C1 segment of cervical spinal cord (tissue), 14 donors: ENCODE data around the gene MTTP.

Source experiments
- DNase-seq, 14 donors: peaks; one replicate each; lab custom pipeline; 2025; lab: John Stamatoyannopoulos, UW

The MTTP gene

DNA sequence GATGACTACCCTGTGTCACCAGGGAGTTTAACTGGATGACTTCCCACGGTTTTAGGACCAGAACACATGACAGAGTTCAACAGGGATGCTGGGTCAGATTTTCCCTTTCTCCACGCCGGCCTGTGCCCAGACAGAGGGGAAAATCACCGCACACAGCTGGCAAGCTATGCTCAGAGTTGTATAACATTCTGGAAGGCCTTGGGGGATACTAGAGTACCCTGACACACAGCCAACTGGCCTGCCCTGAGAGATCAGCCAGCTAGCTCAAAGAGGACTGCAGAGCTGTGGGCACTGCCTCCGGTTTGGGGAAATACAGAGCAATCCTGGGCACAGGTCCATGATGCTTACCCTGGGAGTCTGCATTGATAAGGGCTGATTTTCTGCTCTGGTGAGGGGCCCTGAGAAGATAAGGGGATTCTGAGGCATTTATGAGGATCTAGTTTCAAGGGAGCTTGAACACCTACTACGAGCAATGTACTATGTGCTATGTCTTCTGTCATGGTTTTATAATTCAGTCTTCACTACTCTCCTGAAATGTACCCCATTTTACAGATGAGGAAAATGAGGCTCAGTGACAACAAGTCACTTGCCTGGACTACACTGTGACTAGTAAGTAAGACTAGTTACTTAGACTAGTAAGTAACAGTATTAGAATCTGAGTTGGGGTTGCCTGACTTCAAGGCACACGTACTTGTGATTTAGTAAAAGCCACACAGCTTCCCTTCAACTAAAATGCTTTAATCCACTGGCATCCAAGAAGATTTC lies 68.3 kb downstream of the MTTP start:
- peak in 7 of 14 donors; percentile 5 to 48 (median 30) for DNase-seq

GRCh38 chr4:99644453-99644852 lies 69.8 kb downstream of the MTTP start:
- no peak for DNase-seq

DNA sequence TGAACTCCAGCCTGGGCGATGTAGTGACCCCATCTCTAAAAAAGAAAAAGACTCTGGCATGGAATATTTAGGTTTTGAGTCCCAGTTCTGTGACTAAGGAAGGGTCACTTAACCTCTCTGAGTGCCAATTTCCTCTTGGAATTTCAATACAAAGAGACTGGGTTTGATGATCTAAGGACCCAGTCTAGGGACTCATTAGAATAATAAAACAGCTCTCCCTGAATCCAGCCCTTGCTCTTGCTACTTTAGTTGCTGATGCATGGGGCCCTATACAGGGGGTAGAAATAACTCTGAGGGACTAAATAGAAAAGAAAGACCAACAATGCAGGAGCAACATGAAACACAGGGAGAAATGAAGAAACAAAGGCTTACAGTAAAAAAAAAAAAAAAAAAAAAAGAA lies 70.4 kb downstream of the MTTP start:
- DNase-seq, result no peak

GRCh38 chr4:99645638-99646037 lies 71.0 kb downstream of the MTTP start:
- DNase-seq, result no peak

DNA sequence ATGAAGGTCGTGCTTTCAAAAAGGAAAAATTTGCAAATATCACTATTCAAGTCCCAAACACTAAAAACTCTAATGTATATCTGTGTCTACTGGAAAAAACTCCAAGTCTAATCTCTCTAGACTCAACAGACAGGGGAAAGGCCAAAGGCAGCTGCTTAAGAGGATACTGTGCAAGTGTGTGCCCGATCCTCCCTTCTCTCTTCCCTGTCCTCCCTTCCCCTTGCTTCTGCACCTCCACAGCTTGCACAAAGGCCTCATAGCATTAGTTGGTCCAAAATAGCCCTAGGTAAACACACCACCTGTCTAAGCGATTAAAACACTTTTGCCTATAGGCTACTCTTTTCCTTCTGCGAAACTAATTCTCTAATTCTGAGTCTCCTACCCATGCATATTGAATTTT lies 72.4 kb downstream of the MTTP start:
- no peak for DNase-seq

DNA sequence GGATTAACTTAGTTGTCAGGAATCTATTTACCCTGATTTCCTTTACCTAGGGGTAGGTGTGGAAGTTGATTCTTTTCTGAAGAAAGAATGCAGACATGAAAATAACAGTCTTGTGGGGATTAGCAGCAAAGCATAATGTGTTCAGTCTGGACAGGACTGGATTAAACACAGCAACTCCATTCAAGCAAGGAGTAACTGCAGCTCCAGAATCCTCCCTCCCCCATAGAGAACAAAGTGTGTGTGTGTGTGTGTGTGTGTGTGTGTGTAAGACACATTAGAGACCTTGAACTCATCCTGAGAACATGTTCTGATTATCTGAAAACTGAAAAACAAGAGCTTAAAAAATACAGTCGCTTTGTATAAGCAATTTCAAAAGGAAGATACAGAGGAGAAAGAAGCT lies 73.7 kb downstream of the MTTP start:
- no peak for DNase-seq

DNA sequence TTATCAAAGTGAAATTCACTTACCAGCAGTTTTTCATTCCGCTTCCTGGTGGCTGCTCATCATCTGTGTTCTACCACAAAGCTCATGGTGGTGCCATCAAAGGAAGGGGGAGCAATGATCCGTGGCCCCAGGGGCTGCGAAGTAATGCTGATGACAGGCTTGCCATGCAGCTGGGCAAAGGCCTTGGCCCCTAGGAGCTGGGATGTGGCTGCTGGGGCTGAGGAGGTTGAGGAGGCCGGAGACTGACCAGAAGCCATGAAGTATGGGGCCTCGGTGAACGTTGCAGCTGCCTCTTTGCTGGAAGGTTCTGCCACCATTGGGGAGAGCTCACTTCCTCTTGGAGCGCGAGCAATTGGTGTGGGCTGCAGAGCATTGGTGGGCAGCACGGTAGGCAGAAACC lies 74.6 kb downstream of the MTTP start:
- DNase-seq, result no peak

- no peak for DNase-seq
These were observed 75.2 kb downstream of the MTTP start for GRCh38 chr4:99649778-99650177.

DNA sequence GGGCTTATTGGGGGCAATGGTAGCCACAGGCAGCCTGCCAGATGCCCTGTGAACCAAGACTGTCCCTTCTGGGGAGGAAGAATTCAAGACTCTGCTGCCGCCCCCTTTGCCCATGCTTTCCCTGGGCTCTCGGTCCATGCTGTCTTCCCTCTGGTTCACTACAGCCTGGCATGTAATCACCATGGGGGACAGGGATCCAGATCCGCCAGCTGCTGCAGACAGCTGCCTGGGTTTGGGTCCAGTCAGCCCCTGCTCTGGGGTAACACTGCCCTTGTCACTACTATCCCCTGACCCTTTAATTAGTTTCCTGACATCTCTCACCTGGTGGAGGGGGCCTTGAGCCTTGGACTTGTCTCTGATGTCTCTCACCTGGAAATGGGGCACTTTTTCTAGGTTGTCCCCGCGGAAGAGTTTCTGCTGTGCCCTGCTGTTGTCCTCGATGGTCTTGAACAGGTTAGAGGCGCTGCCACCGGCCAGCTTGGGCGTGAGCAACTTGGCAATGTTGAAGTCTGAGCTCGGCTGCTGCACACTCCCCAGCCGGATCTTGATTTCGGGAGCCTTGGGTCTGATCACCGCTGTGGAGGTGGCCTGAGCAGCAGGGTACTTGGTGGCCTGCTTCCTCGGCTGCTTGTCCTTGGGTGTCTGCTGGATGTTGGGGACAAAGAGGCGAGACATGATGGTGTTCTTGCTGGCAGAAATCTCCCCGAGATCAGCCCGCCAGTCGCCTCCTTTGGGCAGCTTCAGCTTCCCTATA lies 76.6 kb downstream of the MTTP start:
- no peak for DNase-seq

- DNase-seq, result no peak
These were observed 77.3 kb downstream of the MTTP start for GRCh38 chr4:99651811-99652485.

GRCh38 chr4:99652596-99653436 lies 78.2 kb downstream of the MTTP start:
- no peak for DNase-seq

- no peak for DNase-seq
These were observed 79.3 kb downstream of the MTTP start for GRCh38 chr4:99653916-99654315.

GRCh38 chr4:99654361-99654761 lies 79.7 kb downstream of the MTTP start:
- no peak for DNase-seq

GRCh38 chr4:99655308-99656081 lies 80.9 kb downstream of the MTTP start:
- DNase-seq, result no peak

- no peak for DNase-seq
These were observed 83.2 kb downstream of the MTTP start, which contains the start of gene C4orf54 for GRCh38 chr4:99657798-99658197. C4orf54 (minus strand) TSS chr4:99657828; CDS start chr4:99654648, 3,180 bp downstream.

DNA sequence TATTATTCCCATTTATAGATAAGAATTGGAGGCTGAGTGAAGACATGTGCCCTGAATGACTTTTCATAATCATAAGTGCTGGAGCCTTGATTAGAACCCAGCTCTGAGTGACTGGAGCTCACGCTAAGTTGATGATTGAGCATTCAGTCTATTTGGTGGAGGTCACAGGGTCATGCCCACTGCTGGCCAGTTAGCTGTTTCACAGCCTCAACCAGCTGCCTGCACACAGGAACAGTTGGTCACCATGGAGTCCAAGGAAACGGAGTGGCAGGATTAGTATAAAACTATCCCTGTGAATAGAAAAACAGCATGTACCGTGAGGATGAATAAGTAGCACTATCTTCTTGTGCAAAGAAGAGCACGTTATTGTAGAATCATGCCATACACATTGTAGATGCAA lies 84.0 kb downstream of the MTTP start:
- DNase-seq, result no peak

DNA sequence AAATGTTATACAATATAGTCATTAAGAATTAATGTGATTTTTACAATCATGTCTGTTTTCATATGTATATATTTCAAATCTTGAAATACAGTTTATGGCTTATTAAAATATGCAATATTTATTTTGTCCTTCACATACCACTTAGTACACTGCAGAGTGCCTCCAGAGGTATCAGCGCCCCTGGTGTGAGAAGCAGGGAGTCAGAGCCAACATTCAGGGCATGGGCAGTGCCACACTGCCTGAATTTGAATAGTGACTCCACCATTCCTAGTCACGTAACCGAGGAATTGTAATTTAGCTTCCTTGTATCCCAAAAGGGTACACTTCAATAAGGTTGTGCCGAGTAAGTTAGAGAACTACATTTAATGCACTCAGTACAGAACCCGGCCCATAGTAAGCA lies 87.3 kb downstream of the MTTP start:
- no peak for DNase-seq

- no peak for DNase-seq
These were observed 90.1 kb downstream of the MTTP start for GRCh38 chr4:99664716-99665115.

GRCh38 chr4:99665983-99666382 lies 91.4 kb downstream of the MTTP start:
- DNase-seq, result no peak

DNA sequence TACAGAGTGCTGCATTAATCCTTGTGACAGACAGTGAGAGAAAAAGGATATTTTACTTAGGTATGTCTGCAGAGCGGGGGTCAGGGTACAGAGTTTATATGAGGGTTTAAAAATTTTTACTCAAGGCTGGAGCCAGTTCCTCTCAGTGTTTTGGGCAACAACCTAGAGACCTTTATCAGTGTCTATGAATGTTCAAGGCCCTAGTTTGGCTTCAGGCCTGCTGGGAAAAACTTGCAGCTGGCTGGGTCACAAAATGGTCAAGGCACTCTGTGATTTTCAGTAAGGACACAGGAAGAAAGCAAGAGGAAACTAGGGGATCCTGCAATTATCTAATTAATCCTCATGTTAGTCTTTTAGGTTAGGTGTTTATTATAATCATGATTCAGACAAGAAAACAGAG lies 93.8 kb downstream of the MTTP start:
- DNase-seq, result no peak

DNA sequence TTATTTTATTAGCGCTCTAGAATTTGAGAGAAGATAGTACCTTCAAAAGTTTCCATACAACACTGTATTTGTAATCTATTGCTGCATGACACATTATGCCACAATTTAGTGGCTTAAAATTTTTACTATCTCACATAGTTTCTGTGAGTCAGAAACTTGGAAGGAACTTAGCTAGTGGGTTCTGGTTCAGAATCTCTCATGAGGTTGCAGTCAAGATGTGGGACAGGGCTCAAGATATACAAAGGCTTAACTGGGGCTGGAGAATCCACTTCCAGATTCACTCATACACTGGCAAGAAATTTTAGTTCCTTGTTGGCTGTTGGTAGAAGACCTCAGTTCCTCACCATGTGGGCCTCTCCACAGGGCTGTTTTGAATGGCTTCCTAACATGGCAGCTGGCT lies 94.5 kb downstream of the MTTP start:
- DNase-seq, result no peak
